ENCODE results near the gene PHF5A. TPM values are rescaled to one million over a fixed set of nuclear protein-coding genes. Genes with fewer than 3 reads are reported as not detected.
"Not testable (repeated sequence)": the region's sequence is repeated elsewhere in the genome, so short reads cannot be mapped to it uniquely, and the experiment has no call there.

Gene PHF5A
- polyA plus RNA-seq, 3 donors, result 26.0 to 41.7 (median 36.8) TPM

DNA sequence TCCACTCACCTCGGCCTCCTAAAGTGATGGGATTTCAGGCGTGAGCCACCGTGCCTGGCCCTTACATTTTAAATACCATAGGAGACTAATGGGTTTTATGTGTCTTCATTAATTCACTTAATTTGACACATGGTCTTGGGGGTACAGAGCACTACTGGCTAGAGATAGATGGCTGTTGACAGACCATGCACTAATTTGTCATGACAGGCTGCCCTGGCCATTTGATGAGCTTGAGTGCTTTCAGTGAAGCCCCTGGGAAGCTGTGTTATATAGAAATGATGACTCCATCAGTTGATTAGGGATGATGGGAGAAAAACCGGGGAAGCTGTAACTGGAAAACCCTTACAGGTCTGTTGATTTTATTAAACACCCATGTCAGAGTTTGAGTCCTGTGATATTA lies 6.6 kb downstream of the PHF5A start:
- no peak overlapping the region for H3K27ac ChIP-seq (ENCODE audit: low read depth, low read length)
- WGBS, 3 donors, result 86 to 95% (median 88%) methylated on average over 4 of the region's 4 CpGs

- not testable (repeated sequence) for H3K27ac ChIP-seq (ENCODE audit: low read depth, low read length)
- 67 to 80% (median 72%) methylated on average over 5 of the region's 5 CpGs for WGBS, 3 donors
Observed at GRCh38 chr22:41460071-41460470, 8.4 kb downstream of the PHF5A start.

GRCh38 chr22:41459431-41459830 lies 9.1 kb downstream of the PHF5A start:
- H3K27ac ChIP-seq (ENCODE audit: low read depth, low read length), result no peak overlapping the region
- WGBS, 3 donors, result 61 to 72% (median 66%) methylated on average over 1 of the region's 1 CpG

DNA sequence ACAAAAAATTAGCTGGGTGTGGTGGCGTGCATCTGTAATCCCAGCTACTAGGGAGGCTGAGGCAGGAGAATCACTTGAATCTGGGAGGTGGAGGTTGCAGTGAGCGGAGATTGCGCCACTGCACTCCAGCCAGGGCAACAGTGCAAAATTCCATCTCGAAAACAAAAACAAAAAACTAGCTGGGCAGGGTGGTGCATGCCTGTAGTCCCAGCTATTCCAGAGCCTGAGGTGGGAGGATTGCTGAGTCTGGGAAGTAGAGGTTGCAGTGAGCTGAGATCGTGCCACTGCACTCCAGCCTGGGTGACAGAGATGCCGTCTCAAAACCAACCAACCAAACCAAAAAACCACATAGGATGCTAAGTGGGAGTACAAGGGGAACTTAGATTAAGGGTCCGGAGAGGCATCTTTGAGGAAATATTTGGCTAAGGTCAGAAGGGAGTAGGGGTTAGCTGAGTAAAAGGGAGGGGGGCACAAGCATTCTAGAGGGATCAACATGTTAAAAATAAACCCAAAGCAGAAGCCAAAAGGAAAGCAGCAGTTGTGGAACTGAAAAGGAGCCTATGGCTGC lies 10.2 kb downstream of the PHF5A start:
- no peak overlapping the region for H3K27ac ChIP-seq (ENCODE audit: low read depth, low read length)
- 71 to 89% (median 76%) methylated on average over 7 of the region's 7 CpGs for WGBS, 3 donors

DNA sequence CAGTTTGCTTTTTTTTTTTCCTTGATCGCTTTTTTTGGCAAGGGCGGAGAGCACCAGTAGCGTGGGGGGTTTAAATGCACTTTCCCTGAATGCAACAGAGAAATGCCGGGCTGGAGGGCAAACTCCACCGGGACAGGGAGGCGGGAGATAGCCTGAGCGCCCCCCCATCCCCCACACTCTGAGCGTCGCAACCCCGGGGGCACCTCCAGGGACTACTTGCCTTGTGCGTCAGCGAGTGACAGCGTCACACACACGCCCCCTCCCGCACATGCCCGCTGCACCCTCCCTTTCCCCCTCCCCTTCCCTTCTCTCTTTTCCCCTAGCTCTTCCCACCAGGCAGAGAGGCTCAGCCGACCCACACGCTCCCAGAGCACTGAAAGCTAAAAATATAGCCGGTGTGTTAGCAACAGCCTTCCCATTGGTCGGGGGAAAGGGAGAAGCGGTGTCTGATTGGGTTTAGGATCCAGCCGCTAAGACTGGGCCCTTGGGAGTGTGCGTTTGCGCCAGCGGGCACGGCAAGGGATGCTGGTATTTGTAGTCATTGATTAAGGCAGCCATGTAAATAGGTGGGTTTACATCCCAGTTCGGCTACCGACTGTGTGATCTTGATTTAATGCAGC lies 20.2 kb downstream of the PHF5A start:
- H3K27ac ChIP-seq (ENCODE audit: low read depth, low read length), result peak overlapping the region; percentile 97
- 0 to 1% (median 1%) methylated on average over 28 of the region's 28 CpGs for WGBS, 3 donors

- H3K27ac ChIP-seq (ENCODE audit: low read depth, low read length), result peak overlapping the region; percentile 97
- WGBS, 3 donors, result 0% methylated on average over 57 to 63 of the region's 63 CpGs
Observed at GRCh38 chr22:41447435-41448188, 20.9 kb downstream of the PHF5A start.

DNA sequence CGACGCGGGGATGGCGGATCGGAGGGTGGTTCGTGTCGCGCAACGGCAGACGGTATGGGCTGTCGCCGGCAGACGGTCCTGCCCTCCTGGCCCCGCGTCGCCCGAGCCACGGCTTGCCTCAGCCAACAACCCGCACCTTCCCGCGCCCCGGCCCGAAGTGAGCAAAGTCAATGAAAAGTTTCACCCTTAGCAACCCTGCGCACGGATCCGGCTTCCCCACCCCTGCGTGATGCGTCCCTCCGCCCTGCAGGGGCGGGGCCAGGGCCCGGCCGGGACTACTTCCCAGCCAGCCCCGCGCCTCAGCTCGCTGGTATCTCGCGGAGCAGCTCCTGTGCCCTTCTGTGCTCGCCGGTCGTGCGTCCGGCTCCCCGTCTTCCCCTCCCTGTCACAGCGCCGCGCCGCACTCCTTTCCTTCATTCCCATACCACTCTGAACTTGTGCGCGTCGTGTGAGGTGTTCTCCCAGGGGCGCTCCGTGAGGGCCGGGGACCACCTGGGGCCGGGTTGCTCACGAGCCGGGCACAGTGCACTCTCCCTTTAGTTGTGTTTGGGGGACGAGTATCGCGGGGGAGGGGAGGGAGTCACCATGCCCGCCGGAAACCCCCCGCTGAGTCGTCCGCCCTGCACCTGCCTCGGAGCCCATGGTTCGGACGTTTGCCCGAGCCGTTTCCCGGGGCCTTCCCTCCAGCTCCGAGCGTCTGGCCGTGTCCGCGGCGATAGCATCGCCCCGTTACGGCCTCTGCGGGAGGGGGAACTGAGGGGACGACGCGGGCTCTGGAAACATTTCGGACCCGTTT lies 21.7 kb downstream of the PHF5A start, which contains the start of gene TOB2:
TOB2 (minus strand) TSS at position 163 of the 796 bp plus-strand sequence. CDS start 9,456 bp downstream, outside the sequence.
- WGBS, 3 donors, result 0 to 1% (median 0%) methylated on average over 84 to 85 of the region's 85 CpGs
- H3K27ac ChIP-seq (ENCODE audit: low read depth, low read length), result peak within 1 kb of the TSS; percentile 97

GRCh38 chr22:41446057-41446501 lies 22.4 kb downstream of the PHF5A start:
- peak overlapping the region; percentile 84 for H3K27ac ChIP-seq (ENCODE audit: low read depth, low read length)
- WGBS, 3 donors, result 0 to 2% (median 1%) methylated on average over 13 to 34 of the region's 34 CpGs

DNA sequence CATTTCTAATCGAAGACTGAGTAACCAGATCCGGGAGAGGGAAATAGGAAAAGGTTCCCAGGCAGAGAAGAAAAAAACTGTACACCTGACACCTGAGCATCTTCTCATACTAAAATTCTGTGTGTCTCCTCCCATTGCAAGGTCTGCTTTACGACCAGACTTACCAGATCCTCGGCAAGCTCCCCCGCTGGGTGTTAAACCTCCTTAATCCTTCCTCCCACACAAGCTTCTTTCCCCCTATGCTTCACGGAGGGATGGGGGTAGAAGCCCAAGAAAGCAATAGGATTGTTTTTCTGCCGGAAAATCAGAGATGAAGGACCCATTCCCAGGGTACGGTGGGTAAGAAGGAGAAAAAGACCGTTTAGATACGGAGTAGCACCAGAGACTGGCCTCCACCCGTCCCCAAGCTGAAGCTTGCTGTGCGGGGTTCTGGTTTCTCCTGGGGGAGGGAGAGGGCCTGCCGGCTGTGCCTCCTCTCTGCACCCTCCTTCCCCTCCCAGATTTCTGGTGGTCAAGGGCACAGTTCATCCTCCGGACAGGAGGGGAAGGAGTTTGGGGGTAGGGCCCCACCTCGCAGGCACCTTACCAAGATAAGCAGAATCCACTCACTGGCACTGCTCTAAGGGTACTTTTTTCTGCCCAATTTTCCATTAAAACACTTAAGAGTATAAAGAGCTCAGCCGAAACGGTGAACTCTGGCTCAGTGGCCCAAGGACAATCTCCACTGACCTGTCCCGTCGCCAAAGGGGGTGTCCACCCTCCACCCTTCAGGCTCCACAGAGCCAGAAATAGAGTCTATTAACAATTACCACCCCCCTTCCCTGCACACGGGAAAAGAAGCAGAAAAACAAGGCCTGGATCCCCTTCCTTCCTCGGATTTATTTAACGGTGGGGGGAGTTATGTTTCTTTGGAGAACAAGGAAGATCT lies 23.1 kb downstream of the PHF5A start:
- WGBS, 3 donors, result 0 to 1% (median 0%) methylated on average over 22 of the region's 22 CpGs
- peak overlapping the region; percentile 84 for H3K27ac ChIP-seq (ENCODE audit: low read depth, low read length)

- WGBS, 3 donors, result 0 to 1% (median 1%) methylated on average over 35 of the region's 35 CpGs
- peak overlapping the region; percentile 39 for H3K27ac ChIP-seq (ENCODE audit: low read depth, low read length)
Observed at GRCh38 chr22:41444360-41445128, 23.9 kb downstream of the PHF5A start.

GRCh38 chr22:41442240-41442792 lies 26.2 kb downstream of the PHF5A start:
- no peak overlapping the region for H3K27ac ChIP-seq (ENCODE audit: low read depth, low read length)
- WGBS, 3 donors, result 59 to 76% (median 67%) methylated on average over 2 of the region's 2 CpGs

GRCh38 chr22:41440511-41440910 lies 28.0 kb downstream of the PHF5A start:
- not testable (repeated sequence) for H3K27ac ChIP-seq (ENCODE audit: low read depth, low read length)
- 75 to 86% (median 77%) methylated on average over 5 of the region's 5 CpGs for WGBS, 3 donors

GRCh38 chr22:41437198-41437597 lies 31.3 kb downstream of the PHF5A start:
- WGBS, 3 donors, result 71 to 93% (median 90%) methylated on average over 7 of the region's 7 CpGs
- H3K27ac ChIP-seq (ENCODE audit: low read depth, low read length), result no peak overlapping the region

GRCh38 chr22:41436322-41437113 lies 32.0 kb downstream of the PHF5A start:
- 84 to 85% (median 85%) methylated on average over 23 of the region's 23 CpGs for WGBS, 3 donors
- no peak overlapping the region for H3K27ac ChIP-seq (ENCODE audit: low read depth, low read length)

GRCh38 chr22:41435560-41435959 lies 32.9 kb downstream of the PHF5A start:
- H3K27ac ChIP-seq (ENCODE audit: low read depth, low read length), result no peak overlapping the region
- WGBS, 3 donors, result 68 to 76% (median 69%) methylated on average over 4 of the region's 4 CpGs

All from adipose tissue (tissue), 3 donors.